Measurements from ENCODE around the gene SPEM3.
A peak's percentile ranks its signal among the peaks of the same experiment; 100 is the strongest.
"Not testable (repeated sequence)": the region's sequence is repeated elsewhere in the genome, so short reads cannot be mapped to it uniquely, and the experiment has no call there.

The SPEM3 gene

GRCh38 chr17:7475764-7476422, 47.2 kb downstream of the SPEM3 start:
- DNase-seq = peak; percentile 88

- DNase-seq = no peak
Observed at GRCh38 chr17:7476494-7476893, 47.8 kb downstream of the SPEM3 start.

- DNase-seq = no peak
Observed at GRCh38 chr17:7476951-7477350, 48.3 kb downstream of the SPEM3 start.

DNA sequence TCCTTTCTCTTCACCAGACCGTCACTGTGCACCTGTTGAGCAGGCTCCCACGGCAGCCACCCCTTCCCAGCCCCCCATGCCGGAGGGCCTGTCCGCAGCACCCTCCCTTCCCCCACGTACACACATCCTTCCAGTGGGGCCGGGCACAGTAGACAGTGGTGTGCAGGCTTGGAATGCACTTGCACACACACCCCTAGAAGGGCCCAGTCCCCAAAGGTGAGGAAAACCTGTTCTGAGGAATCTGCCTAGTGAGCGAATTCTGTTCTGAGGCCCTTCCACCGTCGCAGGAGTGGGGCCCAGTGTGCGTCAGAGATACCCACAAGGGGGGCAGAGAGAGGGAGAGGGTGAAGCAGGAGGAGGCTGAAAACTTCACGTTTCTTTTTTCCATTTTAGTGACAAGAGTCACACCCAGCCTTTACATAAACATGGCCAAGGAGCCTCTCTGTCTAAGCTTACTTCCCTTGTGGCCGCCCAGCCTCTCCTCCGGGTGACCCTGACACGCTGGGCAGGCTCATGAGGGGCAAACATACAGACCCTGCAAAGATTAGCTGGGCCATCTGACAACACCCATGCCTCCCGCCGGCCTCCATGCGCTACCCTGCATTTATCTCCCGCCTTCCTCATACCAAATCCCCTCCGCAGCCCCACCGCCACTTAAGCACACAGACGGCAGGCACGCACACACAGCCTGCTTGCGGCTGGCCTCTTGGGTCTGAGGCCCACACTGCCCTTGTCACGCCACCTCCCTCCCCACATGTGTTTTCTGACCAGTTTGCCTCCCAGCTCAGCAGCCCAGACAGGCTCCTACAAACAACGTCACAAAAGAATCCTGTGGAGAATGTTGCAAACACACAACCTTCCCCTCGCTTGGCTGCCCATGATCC, 49.0 kb downstream of the SPEM3 start:
- peak; percentile 83 for DNase-seq

GRCh38 chr17:7478276-7479212, 49.9 kb downstream of the SPEM3 start:
- DNase-seq = peak; percentile 87

- DNase-seq = peak; percentile 74
Observed at GRCh38 chr17:7479213-7480088, 50.8 kb downstream of the SPEM3 start, which contains the start of gene ZBTB4. ZBTB4 (minus strand) TSS chr17:7479631; CDS start chr17:7466801, 12,830 bp downstream.

DNA sequence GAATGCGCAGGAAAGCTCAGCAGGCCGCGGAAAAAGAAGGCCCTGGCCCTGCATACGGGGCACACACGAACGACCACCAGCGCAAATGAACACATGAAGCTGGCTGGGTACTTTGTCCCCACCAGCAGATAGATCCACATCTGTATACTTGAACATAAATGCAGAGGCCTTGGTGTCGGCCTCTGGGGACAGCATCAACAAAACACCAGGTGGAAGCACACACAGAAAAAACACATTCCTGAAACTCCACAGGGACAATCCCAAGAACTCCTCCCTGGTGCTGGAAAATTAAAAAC, 51.4 kb downstream of the SPEM3 start:
- DNase-seq = no peak

DNA sequence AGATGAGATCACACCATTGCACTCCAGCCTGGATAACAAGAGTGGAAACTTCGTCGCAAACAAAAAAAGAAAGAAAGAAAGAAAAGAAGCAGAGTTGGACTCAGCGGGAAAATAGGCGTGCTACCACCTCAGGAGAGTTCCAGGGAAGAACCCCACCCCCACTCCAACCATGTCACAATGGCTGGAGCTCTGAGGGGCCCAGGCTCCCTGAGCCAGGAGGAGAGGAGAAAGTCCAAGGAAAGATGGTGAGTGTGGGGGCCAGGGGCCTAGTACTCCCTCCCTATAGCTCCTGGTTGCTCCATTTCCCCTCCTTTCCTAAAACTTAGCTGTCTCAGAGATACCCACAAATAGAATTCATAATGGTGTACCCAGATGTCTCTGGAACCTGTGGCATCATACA, 52.6 kb downstream of the SPEM3 start, which contains the start of gene SLC35G6:
Gene SLC35G6 (plus strand): TSS at position 172 of the 400 bp plus-strand sequence. CDS start 71 bp downstream, at position 243.
- DNase-seq = not testable (repeated sequence)

DNA sequence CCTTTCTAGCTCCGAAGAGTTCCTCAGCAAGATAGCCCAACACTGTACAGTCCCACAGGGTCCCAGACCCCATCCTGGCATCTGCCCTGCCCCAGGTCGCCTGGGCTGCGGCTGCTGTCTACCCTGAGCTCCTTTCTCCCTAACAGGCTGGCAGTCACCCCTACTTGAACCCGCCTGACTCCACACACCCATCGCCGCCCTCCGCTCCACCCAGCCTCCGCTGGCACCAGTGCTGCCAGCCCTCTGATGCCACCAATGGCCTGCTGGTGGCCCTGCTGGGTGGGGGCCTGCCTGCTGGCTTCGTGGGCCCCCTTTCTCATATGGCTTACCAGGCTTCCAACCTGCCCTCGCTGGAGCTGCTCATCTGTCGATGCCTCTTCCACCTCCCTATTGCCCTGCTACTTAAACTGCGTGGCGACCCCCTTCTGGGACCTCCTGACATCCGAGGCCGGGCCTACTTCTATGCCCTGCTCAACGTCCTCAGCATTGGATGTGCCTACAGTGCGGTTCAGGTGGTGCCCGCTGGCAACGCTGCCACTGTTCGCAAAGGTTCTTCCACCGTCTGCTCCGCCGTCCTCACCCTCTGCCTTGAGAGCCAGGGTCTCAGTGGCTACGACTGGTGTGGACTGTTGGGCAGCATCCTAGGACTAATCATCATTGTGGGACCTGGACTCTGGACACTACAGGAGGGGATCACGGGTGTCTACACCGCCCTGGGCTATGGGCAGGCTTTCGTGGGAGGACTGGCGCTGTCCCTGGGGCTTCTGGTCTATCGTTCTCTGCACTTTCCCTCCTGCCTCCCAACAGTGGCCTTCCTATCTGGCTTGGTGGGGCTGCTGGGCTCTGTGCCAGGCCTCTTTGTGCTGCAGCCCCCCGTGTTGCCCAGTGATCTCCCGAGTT, 53.4 kb downstream of the SPEM3 start:
- DNase-seq = not testable (repeated sequence)
